GM18508 (cell line): ENCODE measurements around the gene NT5DC2.

Experiments
- ATAC-seq: cut with Tn5 transposase; IDR thresholded peaks from one replicate; pipeline ENCODE4 v1.9.1; 2021; ENCODE audit warnings: moderate number of reproducible peaks; ENCODE audit not compliant: insufficient read depth, unreplicated experiment

The NT5DC2 gene

GRCh38 chr3:52533623-52534280, at the start of gene NT5DC2:
Gene NT5DC2, minus strand, starts transcription at chr3:52533857. Its CDS starts 120 bp downstream, at chr3:52533737.
- ATAC-seq, result no peak

GRCh38 chr3:52574056-52574965, 40.7 kb upstream of the NT5DC2 start:
- ATAC-seq, result no peak

GRCh38 chr3:52572221-52572620, 38.6 kb upstream of the NT5DC2 start:
- ATAC-seq, result no peak

- no peak for ATAC-seq
Observed at GRCh38 chr3:52570076-52570475, 36.4 kb upstream of the NT5DC2 start.

GRCh38 chr3:52568069-52568468, 34.4 kb upstream of the NT5DC2 start:
- no peak for ATAC-seq

GRCh38 chr3:52563984-52564383, 30.3 kb upstream of the NT5DC2 start:
- no peak for ATAC-seq

GRCh38 chr3:52561028-52561747, 27.5 kb upstream of the NT5DC2 start:
- ATAC-seq, result no peak

GRCh38 chr3:52558436-52558835, 24.8 kb upstream of the NT5DC2 start:
- no peak for ATAC-seq

GRCh38 chr3:52557011-52557960, 23.6 kb upstream of the NT5DC2 start:
- ATAC-seq, result no peak

- ATAC-seq, result no peak
Observed at GRCh38 chr3:52555056-52555455, 21.4 kb upstream of the NT5DC2 start.

GRCh38 chr3:52554026-52554755, 20.5 kb upstream of the NT5DC2 start:
- no peak for ATAC-seq

GRCh38 chr3:52552089-52552488, 18.4 kb upstream of the NT5DC2 start:
- no peak for ATAC-seq

- ATAC-seq, result no peak
Observed at GRCh38 chr3:52551118-52551517, 17.5 kb upstream of the NT5DC2 start.

- ATAC-seq, result no peak
Observed at GRCh38 chr3:52547143-52547542, 13.5 kb upstream of the NT5DC2 start.

- no peak for ATAC-seq
Observed at GRCh38 chr3:52546111-52546901, 12.6 kb upstream of the NT5DC2 start.

- no peak for ATAC-seq
Observed at GRCh38 chr3:52544937-52545336, 11.3 kb upstream of the NT5DC2 start.

- no peak for ATAC-seq
Observed at GRCh38 chr3:52541050-52541449, 7.4 kb upstream of the NT5DC2 start.

- no peak for ATAC-seq
Observed at GRCh38 chr3:52539010-52539653, 5.5 kb upstream of the NT5DC2 start.
